NCI-H1436 (cell line): Measurements from ENCODE around the gene LRRC18.

Experiments
- DNase-seq: peaks from one replicate; lab custom pipeline; 2025; lab: John Stamatoyannopoulos, UW

Gene LRRC18

DNA sequence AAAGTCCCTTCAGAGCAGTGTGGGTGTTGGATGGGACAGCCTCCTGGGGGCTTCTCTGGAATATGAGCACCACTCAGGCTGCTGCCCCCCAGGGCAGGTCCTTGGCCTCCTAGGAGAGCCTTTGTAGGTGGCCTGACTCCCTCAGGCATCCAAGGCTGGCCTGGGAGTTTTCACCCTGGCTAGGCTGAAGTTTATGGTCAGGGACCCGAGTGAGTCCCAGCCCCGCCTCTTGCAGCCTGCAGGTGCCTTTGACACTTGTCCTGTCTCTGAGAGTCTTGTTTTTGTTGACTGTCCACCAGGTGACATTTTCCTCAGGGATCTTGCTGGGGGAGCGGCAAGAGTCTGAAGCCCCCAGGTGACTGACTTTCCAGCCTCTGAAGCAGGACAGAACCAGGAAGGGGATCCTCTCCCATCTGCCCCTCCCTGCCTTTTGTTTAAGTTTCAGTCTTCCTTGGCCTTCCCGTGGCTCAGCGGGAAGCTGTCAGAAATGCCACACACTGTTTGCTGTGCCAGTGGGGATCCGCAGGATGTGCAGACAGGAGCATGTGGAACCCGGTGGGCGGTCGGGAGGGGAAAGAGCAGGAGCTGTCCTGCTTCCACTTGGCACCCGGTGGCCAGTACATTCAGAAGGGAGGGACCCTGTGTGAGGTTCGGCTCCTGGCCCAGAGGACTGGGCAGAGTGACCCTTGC lies 59.5 kb downstream of the LRRC18 start:
- DNase-seq = no peak

DNA sequence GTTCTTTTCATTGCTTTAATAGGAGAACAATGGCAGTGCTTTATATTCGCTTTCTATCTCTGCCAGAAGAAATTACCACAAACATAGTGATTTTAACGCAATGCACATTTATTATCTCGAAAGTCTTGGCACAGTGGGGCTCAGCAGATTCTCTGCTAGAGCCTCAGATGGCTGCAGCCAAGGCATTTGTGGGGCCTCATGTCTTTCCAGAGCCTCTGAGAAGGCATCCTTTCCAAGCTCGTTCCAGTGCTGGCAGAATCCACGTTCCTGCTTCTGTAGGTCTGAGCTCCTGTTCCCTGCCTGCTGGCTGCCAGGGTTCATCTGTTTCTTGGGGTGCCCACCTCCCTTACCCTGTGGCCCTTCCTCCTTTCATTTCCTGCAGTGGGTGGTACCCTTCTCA lies 60.2 kb downstream of the LRRC18 start:
- DNase-seq = no peak

DNA sequence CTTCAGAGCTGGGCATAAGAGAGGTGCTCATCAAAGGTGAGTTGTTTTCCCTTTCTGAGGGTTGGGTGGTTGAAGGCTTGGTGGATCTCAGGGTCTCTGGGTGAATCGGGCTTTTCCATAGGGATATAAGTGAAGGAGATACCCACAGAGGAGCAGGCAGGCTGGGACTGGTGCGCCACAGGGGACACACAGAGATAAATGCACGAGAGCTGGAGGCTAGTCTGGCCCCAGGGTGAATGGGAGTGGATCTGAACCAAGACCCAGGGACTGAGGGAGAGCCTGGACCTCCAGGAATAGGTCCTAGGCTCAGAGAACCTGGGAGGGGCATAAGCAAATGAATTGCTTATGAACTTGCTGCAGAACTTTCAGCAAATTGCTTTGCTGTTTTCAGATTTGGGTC lies 61.5 kb downstream of the LRRC18 start:
- DNase-seq = no peak

DNA sequence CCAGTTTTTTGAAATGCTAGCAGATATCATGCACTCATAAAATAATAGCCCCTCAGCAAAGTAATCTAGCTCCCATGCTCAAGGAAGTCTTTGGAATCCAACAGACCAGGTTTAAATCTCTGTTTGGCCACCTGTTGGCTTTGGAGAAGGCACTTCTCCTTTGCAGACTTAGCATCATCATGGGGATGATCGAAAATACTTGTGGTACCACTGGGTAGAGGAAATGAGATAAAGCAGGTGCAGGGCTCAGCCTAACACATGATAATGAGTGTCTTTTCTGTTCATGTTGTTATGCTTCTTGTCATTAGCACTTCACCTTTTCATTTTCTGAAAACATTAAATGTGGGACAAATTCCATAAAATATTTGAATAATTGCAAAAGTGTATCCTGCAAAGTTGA lies 67.4 kb downstream of the LRRC18 start:
- no peak for DNase-seq
